ENCODE measurements around the gene RHEBL1.

Gene RHEBL1

DNA sequence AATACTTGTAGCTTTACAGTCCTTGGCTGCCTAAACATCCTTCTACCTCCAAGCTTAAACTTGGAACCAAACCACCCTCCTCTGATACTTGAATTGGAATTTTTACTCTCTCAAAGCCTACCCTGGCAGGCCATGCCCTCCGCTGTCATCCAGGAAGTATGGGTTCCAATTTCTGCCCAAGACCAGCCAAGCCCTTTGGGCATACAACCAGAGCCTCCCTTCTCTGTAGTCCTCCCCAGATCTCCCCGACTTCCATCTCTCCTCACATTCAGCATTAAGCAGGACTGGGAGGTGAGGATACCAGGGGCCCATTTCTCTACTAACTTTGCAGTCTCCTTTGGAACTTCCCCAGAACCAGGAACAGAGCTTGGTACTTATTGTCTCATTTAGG is 25.2 kb upstream of the RHEBL1 start:
- Histone ChIP-seq H3K79me1 (ENCODE audit: low read depth, low read length) (no peaks in the 10 kb centered on the region), H3K27ac (replicated peaks; ENCODE audit: low read length) (no peak overlapping the region), H2BK5ac (ENCODE audit: low read length) (no peak overlapping the region), H4K8ac (ENCODE audit: low read depth, low read length) (no peak overlapping the region), H3K4ac (ENCODE audit: low read length) (no peak overlapping the region), H2AFZ (ENCODE audit: low read length) (no peak overlapping the region), H3K9me3 (replicated peaks in 1 of 2; ENCODE audit: control insufficient read depth in 2 of 2, insufficient read depth in 1 of 2, low read depth in 1 of 2, low read length in 2 of 2) (peaks cover 2% of the 10 kb centered on the region in 2 donors), H3K14ac (ENCODE audit: low read length) (no peak overlapping the region), H3K4me2 (ENCODE audit: insufficient read depth, low read length, poor library complexity, severe bottlenecking) (no peak overlapping the region), H2BK15ac (ENCODE audit: low read length) (no peak overlapping the region), H3K9ac (ENCODE audit: low read depth, low read length, poor library complexity) (no peak overlapping the region), H2BK120ac (ENCODE audit: low read depth, low read length) (no peak overlapping the region), H2AK5ac (ENCODE audit: low read depth, low read length) (no peak overlapping the region), H3K23ac (ENCODE audit: low read depth, low read length, poor library complexity) (no peak overlapping the region), H3K18ac (ENCODE audit: low read length) (no peak overlapping the region), H3K36me3 (replicated peaks in 1 of 2; ENCODE audit: control insufficient read depth in 2 of 2, insufficient read depth in 2 of 2, low read length in 2 of 2) (peaks cover 11 to 45% of the 10 kb centered on the region in 2 donors), H4K91ac (ENCODE audit: low read depth, low read length, poor library complexity) (no peak overlapping the region), H3K4me3 (ENCODE audit: low read length in 2 of 2) (no peak overlapping the region), H3K27me3 (ENCODE audit: control insufficient read depth in 3 of 3, insufficient read depth in 3 of 3, low read depth in 1 of 3, low read length in 3 of 3) (peaks cover 23 to 44% (median 34%) of the 10 kb centered on the region in 3 experiments), H3K4me1 (ENCODE audit: control insufficient read depth in 2 of 2, insufficient read depth in 1 of 2, low read depth in 1 of 2, low read length in 2 of 2) (peaks cover 19 to 34% of the 10 kb centered on the region in 2 donors), H2BK12ac (ENCODE audit: low read length) (no peak overlapping the region)
- DNase-seq (ENCODE audit: low spot score) = no peak
- no CpG with 5 or more reads among the region's 2 CpGs for WGBS, 2 donors (ENCODE audit: extremely low coverage in 2 of 2, insufficient read length in 2 of 2, insufficient replicate concordance in 1 of 2)

DNA sequence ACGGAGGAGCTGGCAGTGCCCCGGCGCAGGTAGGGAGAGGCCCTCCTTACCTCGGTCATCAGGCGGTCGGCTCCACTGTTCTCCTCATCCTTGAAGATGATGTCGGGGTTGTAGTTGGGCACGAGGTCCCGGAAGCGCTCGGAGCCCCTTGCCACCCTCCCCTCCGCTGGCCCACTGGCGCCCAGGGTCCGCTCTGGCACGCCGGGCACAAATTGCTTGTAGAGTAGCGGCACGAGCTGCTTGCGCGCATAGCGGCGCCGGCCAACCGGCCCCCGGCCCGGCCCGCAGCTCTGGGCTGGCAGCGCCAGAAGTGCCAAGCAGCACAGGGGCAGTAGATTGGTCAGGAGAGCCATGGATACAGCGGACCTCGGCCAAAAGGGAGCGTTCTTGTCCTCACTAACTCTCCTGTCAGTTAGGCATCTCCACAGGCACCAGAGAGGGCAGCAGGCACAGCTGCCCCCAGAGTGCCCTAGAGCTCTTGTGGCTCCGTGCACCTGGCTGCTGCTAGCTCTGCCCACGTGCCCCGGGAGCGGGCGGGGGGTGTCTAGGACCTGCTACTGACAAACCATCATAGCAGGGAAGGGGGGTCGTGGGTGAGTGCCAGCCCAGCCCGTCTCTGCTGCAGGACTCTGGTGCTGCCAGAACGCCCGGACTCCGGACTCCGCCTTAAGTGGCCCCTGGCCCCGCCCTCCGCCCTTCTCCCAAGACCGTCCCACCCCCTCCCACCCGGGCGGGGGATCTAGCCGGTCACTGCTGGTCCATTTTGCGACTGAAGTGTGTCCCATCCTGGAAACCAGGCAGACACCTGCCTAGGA is 24.6 kb upstream of the RHEBL1 start, which contains the start of gene DHH:
TSS of gene DHH (minus strand) at position 642 of the 815 bp plus-strand sequence. CDS start at position 353, 289 bp downstream.
- Histone ChIP-seq H2BK5ac (ENCODE audit: low read length) (no peak within 1 kb of the TSS), H2AFZ (ENCODE audit: low read length) (peak within 1 kb of the TSS; percentile 47), H3K4ac (ENCODE audit: low read length) (no peak within 1 kb of the TSS), H3K79me1 (ENCODE audit: low read depth, low read length) (no peaks in the 10 kb centered on the region), H4K8ac (ENCODE audit: low read depth, low read length) (no peak within 1 kb of the TSS), H2BK120ac (ENCODE audit: low read depth, low read length) (no peak within 1 kb of the TSS), H3K4me2 (ENCODE audit: insufficient read depth, low read length, poor library complexity, severe bottlenecking) (peak within 1 kb of the TSS; percentile 51), H3K4me3 (ENCODE audit: low read length in 2 of 2) (peak within 1 kb of the TSS in 1 of 2 donors; percentile 65), H3K27ac (replicated peaks; ENCODE audit: low read length) (no peak within 1 kb of the TSS), H4K91ac (ENCODE audit: low read depth, low read length, poor library complexity) (no peak within 1 kb of the TSS), H3K36me3 (replicated peaks in 1 of 2; ENCODE audit: control insufficient read depth in 2 of 2, insufficient read depth in 2 of 2, low read length in 2 of 2) (peaks cover 11 to 40% of the 10 kb centered on the region in 2 donors), H3K4me1 (ENCODE audit: control insufficient read depth in 2 of 2, insufficient read depth in 1 of 2, low read depth in 1 of 2, low read length in 2 of 2) (peaks cover 19 to 36% of the 10 kb centered on the region in 2 donors), H2BK15ac (ENCODE audit: low read length) (peak within 1 kb of the TSS; percentile 68), H2AK5ac (ENCODE audit: low read depth, low read length) (peak within 1 kb of the TSS; percentile 90), H3K14ac (ENCODE audit: low read length) (peak within 1 kb of the TSS; percentile 27), H3K18ac (ENCODE audit: low read length) (peak within 1 kb of the TSS; percentile 82), H2BK12ac (ENCODE audit: low read length) (peak within 1 kb of the TSS; percentile 35), H3K23ac (ENCODE audit: low read depth, low read length, poor library complexity) (peak within 1 kb of the TSS; percentile 68), H3K9ac (ENCODE audit: low read depth, low read length, poor library complexity) (peak within 1 kb of the TSS; percentile 80), H3K27me3 (ENCODE audit: control insufficient read depth in 3 of 3, insufficient read depth in 3 of 3, low read depth in 1 of 3, low read length in 3 of 3) (peaks cover 28 to 50% (median 40%) of the 10 kb centered on the region in 3 experiments), H3K9me3 (replicated peaks in 1 of 2; ENCODE audit: control insufficient read depth in 2 of 2, insufficient read depth in 1 of 2, low read depth in 1 of 2, low read length in 2 of 2) (peaks cover 2% of the 10 kb centered on the region in 2 donors)
- DNase-seq (ENCODE audit: low spot score) = no peak
- WGBS, 2 donors (ENCODE audit: extremely low coverage in 2 of 2, insufficient read length in 2 of 2, insufficient replicate concordance in 1 of 2) = no CpG with 5 or more reads among the region's 49 CpGs

DNA sequence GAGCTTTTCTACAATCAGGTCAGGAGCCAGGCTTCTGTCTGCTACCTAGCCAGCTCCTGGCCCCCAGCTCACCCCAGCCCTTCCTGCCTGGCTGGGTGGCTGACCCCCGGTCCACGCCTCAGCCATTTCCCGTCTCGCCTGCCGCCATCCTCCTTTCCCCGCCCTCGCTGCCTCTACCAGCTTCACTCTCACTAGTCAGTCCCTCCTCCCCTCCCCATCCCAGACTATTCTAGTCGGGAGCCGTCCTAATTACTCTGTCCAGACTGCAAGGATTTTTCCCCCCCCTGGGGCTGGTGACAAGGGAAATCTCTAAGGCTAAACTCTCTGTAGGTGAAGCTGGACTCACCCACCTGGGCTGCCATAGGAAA is 24.0 kb upstream of the RHEBL1 start:
- H4K8ac ChIP-seq (ENCODE audit: low read depth, low read length) = no peak overlapping the region
- WGBS, 2 donors (ENCODE audit: extremely low coverage in 2 of 2, insufficient read length in 2 of 2, insufficient replicate concordance in 1 of 2) = no CpG with 5 or more reads among the region's 9 CpGs
- no peak overlapping the region for H3K27ac ChIP-seq (replicated peaks; ENCODE audit: low read length)
- no peak overlapping the region for H2BK12ac ChIP-seq (ENCODE audit: low read length)
- H3K4me3 ChIP-seq (ENCODE audit: low read length in 2 of 2) = no peak overlapping the region
- H3K4me1 ChIP-seq (ENCODE audit: control insufficient read depth in 2 of 2, insufficient read depth in 1 of 2, low read depth in 1 of 2, low read length in 2 of 2) = peaks cover 19 to 36% of the 10 kb centered on the region in 2 donors
- H3K4me2 ChIP-seq (ENCODE audit: insufficient read depth, low read length, poor library complexity, severe bottlenecking) = peak overlapping the region; percentile 51
- H2BK5ac ChIP-seq (ENCODE audit: low read length) = no peak overlapping the region
- H3K4ac ChIP-seq (ENCODE audit: low read length) = no peak overlapping the region
- no peak overlapping the region for H4K91ac ChIP-seq (ENCODE audit: low read depth, low read length, poor library complexity)
- H2BK15ac ChIP-seq (ENCODE audit: low read length) = peak overlapping the region; percentile 68
- H2AFZ ChIP-seq (ENCODE audit: low read length) = peak overlapping the region; percentile 47
- H3K9ac ChIP-seq (ENCODE audit: low read depth, low read length, poor library complexity) = no peak overlapping the region
- peak overlapping the region; percentile 68 for H3K23ac ChIP-seq (ENCODE audit: low read depth, low read length, poor library complexity)
- H2BK120ac ChIP-seq (ENCODE audit: low read depth, low read length) = no peak overlapping the region
- no peak for DNase-seq (ENCODE audit: low spot score)
- peak overlapping the region; percentile 90 for H2AK5ac ChIP-seq (ENCODE audit: low read depth, low read length)
- peaks cover 34 to 55% (median 46%) of the 10 kb centered on the region in 3 experiments for H3K27me3 ChIP-seq (ENCODE audit: control insufficient read depth in 3 of 3, insufficient read depth in 3 of 3, low read depth in 1 of 3, low read length in 3 of 3)
- peak overlapping the region; percentile 65 for H3K18ac ChIP-seq (ENCODE audit: low read length)
- peaks cover 11 to 34% of the 10 kb centered on the region in 2 donors for H3K36me3 ChIP-seq (replicated peaks in 1 of 2; ENCODE audit: control insufficient read depth in 2 of 2, insufficient read depth in 2 of 2, low read length in 2 of 2)
- H3K9me3 ChIP-seq (replicated peaks in 1 of 2; ENCODE audit: control insufficient read depth in 2 of 2, insufficient read depth in 1 of 2, low read depth in 1 of 2, low read length in 2 of 2) = peaks cover 2% of the 10 kb centered on the region in 2 donors
- peak overlapping the region; percentile 27 for H3K14ac ChIP-seq (ENCODE audit: low read length)
- H3K79me1 ChIP-seq (ENCODE audit: low read depth, low read length) = no peaks in the 10 kb centered on the region

DNA sequence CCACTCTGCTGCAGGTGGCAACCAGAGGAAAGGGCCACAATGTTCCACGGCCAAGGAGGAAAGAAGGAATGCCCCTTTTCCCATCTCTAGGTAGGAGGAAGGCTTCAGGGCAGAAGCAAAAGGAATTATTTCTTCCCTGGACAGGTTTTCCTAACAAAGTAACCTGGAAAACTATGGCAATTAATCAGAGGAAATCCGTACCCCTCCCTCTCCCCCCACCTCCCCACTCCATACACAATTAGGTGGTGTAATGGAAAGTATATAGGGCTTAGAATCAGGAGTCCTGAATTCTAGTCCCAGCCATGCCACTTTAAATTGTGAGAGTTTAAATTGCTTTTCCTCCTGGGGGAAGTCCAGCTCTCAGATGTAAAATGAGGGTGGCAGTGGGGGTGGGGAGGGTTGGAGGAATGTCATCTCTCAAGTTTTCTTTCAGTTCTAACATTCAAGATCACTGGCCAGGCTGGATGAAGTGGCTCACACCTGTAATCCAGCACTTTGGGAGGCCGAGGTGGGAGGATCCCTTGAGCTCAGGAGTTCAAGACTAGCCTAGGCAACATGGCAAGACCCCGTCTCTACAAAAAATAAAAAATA is 23.1 kb upstream of the RHEBL1 start:
- Histone ChIP-seq H2BK120ac (ENCODE audit: low read depth, low read length) (no peak overlapping the region), H3K4me1 (ENCODE audit: control insufficient read depth in 2 of 2, insufficient read depth in 1 of 2, low read depth in 1 of 2, low read length in 2 of 2) (peaks cover 21 to 41% of the 10 kb centered on the region in 2 donors), H2BK12ac (ENCODE audit: low read length) (no peak overlapping the region), H3K79me1 (ENCODE audit: low read depth, low read length) (no peaks in the 10 kb centered on the region), H3K23ac (ENCODE audit: low read depth, low read length, poor library complexity) (peak overlapping the region; percentile 46), H3K36me3 (replicated peaks in 1 of 2; ENCODE audit: control insufficient read depth in 2 of 2, insufficient read depth in 2 of 2, low read length in 2 of 2) (peaks cover 11 to 25% of the 10 kb centered on the region in 2 donors), H3K27me3 (ENCODE audit: control insufficient read depth in 3 of 3, insufficient read depth in 3 of 3, low read depth in 1 of 3, low read length in 3 of 3) (peaks cover 38 to 63% (median 54%) of the 10 kb centered on the region in 3 experiments), H3K4ac (ENCODE audit: low read length) (no peak overlapping the region), H3K9ac (ENCODE audit: low read depth, low read length, poor library complexity) (no peak overlapping the region), H4K91ac (ENCODE audit: low read depth, low read length, poor library complexity) (no peak overlapping the region), H2AFZ (ENCODE audit: low read length) (peak overlapping the region; percentile 96), H3K27ac (replicated peaks; ENCODE audit: low read length) (no peak overlapping the region), H2BK5ac (ENCODE audit: low read length) (peak overlapping the region; percentile 62), H3K18ac (ENCODE audit: low read length) (peak overlapping the region; percentile 71), H2AK5ac (ENCODE audit: low read depth, low read length) (peak overlapping the region; percentile 76), H2BK15ac (ENCODE audit: low read length) (peak overlapping the region; percentile 45), H4K8ac (ENCODE audit: low read depth, low read length) (no peak overlapping the region), H3K9me3 (replicated peaks in 1 of 2; ENCODE audit: control insufficient read depth in 2 of 2, insufficient read depth in 1 of 2, low read depth in 1 of 2, low read length in 2 of 2) (peaks cover 2% of the 10 kb centered on the region in 2 donors), H3K4me3 (ENCODE audit: low read length in 2 of 2) (peak overlapping the region in 1 of 2 donors; percentile 52), H3K4me2 (ENCODE audit: insufficient read depth, low read length, poor library complexity, severe bottlenecking) (peak overlapping the region; percentile 94), H3K14ac (ENCODE audit: low read length) (no peak overlapping the region)
- no peak for DNase-seq (ENCODE audit: low spot score)
- WGBS, 2 donors (ENCODE audit: extremely low coverage in 2 of 2, insufficient read length in 2 of 2, insufficient replicate concordance in 1 of 2) = no CpG with 5 or more reads among the region's 4 CpGs
